HEK293 (cell line): ENCODE results near the gene GRK5.

Experiments used
- CTCF ChIA-PET: fragments of 350-600 bp; formaldehyde crosslinking; extraction: SDS; loops from one replicate; lab custom pipeline; 2021; ENCODE audit warnings: antibody characterized with exemption; lab: Yijun Ruan, JAX
- POLR2A ChIA-PET: fragments of 300-600 bp; formaldehyde crosslinking; extraction: SDS; loops from one replicate; lab custom pipeline; 2020; ENCODE audit warnings: antibody characterized with exemption, inconsistent platforms; lab: Yijun Ruan, JAX
- H3K27ac ChIP-seq: fragments of 200-500 bp; sonication (Bioruptor generic); 2 replicates; pipeline ENCODE4 v1.5.1; 2014; ENCODE audit warnings: low read depth, low read length, control low read depth, inconsistent platforms; ENCODE audit errors: extremely low read depth
- H3K36me3 ChIP-seq, 2 experiments: fragments of 200-500 bp in 1 of 2; sonication (Bioruptor generic) in 1 of 2; 1 replicate in 1 of 2; 2 replicates in 1 of 2; pipeline ENCODE4 v1.5.1; 2014 to 2017; ENCODE audit warnings: inconsistent platforms in 2 of 2, low read length in 2 of 2; ENCODE audit not compliant: control insufficient read depth in 2 of 2, insufficient read depth in 1 of 2
- H3K4me1 ChIP-seq: fragments of 200-500 bp; sonication (Bioruptor generic); 2 replicates; pipeline ENCODE4 v1.5.1; 2014; ENCODE audit warnings: mild to moderate bottlenecking, low read length, inconsistent platforms; ENCODE audit not compliant: control insufficient read depth, insufficient read depth
- H3K4me3 ChIP-seq: 2 replicates; pipeline ENCODE4 v1.5.1; 2011; ENCODE audit warnings: low read depth, mild to moderate bottlenecking, control low read depth, low read length, moderate library complexity
- H3K9me3 ChIP-seq: fragments of 200-500 bp; sonication (Bioruptor generic); 2 replicates; pipeline ENCODE4 v1.5.1; 2014; ENCODE audit warnings: low read depth, low read length, inconsistent platforms; ENCODE audit not compliant: control insufficient read depth, insufficient read depth
- OSR2 ChIP-seq: fragments of 450-650 bp; formaldehyde crosslinking; IDR thresholded peaks from 2 replicates; pipeline ENCODE4 v1.5.1; 2016; ENCODE audit warnings: missing biosample characterization, missing genetic modification characterization
- REPIN1 ChIP-seq: fragments of 450-650 bp; formaldehyde crosslinking; IDR thresholded peaks from 2 replicates; pipeline ENCODE4 v1.5.1; 2017; ENCODE audit warnings: missing biosample characterization, missing genetic modification characterization, low read depth
- SALL2 ChIP-seq: fragments of 450-650 bp; formaldehyde crosslinking; IDR thresholded peaks from 2 replicates; pipeline ENCODE4 v1.5.0; 2017; ENCODE audit warnings: missing biosample characterization, mild to moderate bottlenecking, missing genetic modification characterization, borderline replicate concordance
- ZNF157 ChIP-seq: fragments of 450-650 bp; formaldehyde crosslinking; IDR thresholded peaks from 2 replicates; pipeline ENCODE4 v1.5.1; 2016; ENCODE audit warnings: missing biosample characterization, missing genetic modification characterization
- ZNF19 ChIP-seq: fragments of 450-650 bp; formaldehyde crosslinking; IDR thresholded peaks from 2 replicates; pipeline ENCODE4; 2016; ENCODE audit warnings: missing biosample characterization, missing genetic modification characterization, low read depth
- ZNF239 ChIP-seq: fragments of 450-650 bp; formaldehyde crosslinking; IDR thresholded peaks from 2 replicates; pipeline ENCODE4 v1.5.1; 2016; ENCODE audit warnings: missing biosample characterization, missing genetic modification characterization
- ZNF292 ChIP-seq: fragments of 450-650 bp; formaldehyde crosslinking; IDR thresholded peaks from 2 replicates; pipeline ENCODE4 v1.5.1; 2016; ENCODE audit warnings: low read depth, missing biosample characterization, missing genetic modification characterization, borderline replicate concordance
- ZNF354C ChIP-seq: fragments of 450-650 bp; formaldehyde crosslinking; IDR thresholded peaks from 2 replicates; pipeline ENCODE4 v1.5.1; 2016; ENCODE audit warnings: missing biosample characterization, missing genetic modification characterization, low read depth, borderline replicate concordance
- ZNF404 ChIP-seq: fragments of 450-650 bp; formaldehyde crosslinking; IDR thresholded peaks from 2 replicates; pipeline ENCODE4 v1.5.1; 2017; ENCODE audit warnings: missing biosample characterization, missing genetic modification characterization
- ZNF423 ChIP-seq: fragments of 450-650 bp; formaldehyde crosslinking; IDR thresholded peaks from 2 replicates; pipeline ENCODE4 v1.5.1; 2016; ENCODE audit warnings: missing biosample characterization, missing genetic modification characterization
- ZNF473 ChIP-seq: fragments of 450-650 bp; formaldehyde crosslinking; IDR thresholded peaks from 2 replicates; pipeline ENCODE4 v1.5.1; 2017; ENCODE audit warnings: missing biosample characterization, missing genetic modification characterization
- ZNF610 ChIP-seq: fragments of 450-650 bp; formaldehyde crosslinking; IDR thresholded peaks from 2 replicates; pipeline ENCODE4 v1.5.1; 2016; ENCODE audit warnings: missing biosample characterization, missing genetic modification characterization, borderline replicate concordance
- ZNF626 ChIP-seq: fragments of 450-650 bp; sonication (Bioruptor Pico); formaldehyde crosslinking; IDR thresholded peaks from 2 replicates; pipeline ENCODE4 v1.5.1; 2018; ENCODE audit warnings: missing biosample characterization, missing genetic modification characterization, inconsistent platforms
- ZNF768 ChIP-seq: fragments of 450-650 bp; formaldehyde crosslinking; IDR thresholded peaks from 2 replicates; pipeline ENCODE4 v1.5.1; 2018; ENCODE audit warnings: missing biosample characterization, mild to moderate bottlenecking, missing genetic modification characterization
- ZXDB ChIP-seq: fragments of 450-650 bp; formaldehyde crosslinking; IDR thresholded peaks from 2 replicates; pipeline ENCODE4 v1.5.1; 2016; ENCODE audit warnings: missing biosample characterization, missing genetic modification characterization
- TF ChIP-seq, protein P1 (sequence below): fragments of 450-650 bp; formaldehyde crosslinking; IDR thresholded peaks from 2 replicates; pipeline ENCODE4 v1.5.0; 2017; ENCODE audit warnings: missing biosample characterization, missing genetic modification characterization, borderline replicate concordance
- TF ChIP-seq, protein P2 (sequence below): fragments of 450-650 bp; formaldehyde crosslinking; IDR thresholded peaks from 2 replicates; pipeline ENCODE4 v1.5.1; 2016; ENCODE audit warnings: missing biosample characterization, missing genetic modification characterization

GRK5 gene

GRCh38 chr10:119319161-119319919, 112.0 kb downstream of the GRK5 start (continued):
- TF ChIP-seq, protein P1, sequence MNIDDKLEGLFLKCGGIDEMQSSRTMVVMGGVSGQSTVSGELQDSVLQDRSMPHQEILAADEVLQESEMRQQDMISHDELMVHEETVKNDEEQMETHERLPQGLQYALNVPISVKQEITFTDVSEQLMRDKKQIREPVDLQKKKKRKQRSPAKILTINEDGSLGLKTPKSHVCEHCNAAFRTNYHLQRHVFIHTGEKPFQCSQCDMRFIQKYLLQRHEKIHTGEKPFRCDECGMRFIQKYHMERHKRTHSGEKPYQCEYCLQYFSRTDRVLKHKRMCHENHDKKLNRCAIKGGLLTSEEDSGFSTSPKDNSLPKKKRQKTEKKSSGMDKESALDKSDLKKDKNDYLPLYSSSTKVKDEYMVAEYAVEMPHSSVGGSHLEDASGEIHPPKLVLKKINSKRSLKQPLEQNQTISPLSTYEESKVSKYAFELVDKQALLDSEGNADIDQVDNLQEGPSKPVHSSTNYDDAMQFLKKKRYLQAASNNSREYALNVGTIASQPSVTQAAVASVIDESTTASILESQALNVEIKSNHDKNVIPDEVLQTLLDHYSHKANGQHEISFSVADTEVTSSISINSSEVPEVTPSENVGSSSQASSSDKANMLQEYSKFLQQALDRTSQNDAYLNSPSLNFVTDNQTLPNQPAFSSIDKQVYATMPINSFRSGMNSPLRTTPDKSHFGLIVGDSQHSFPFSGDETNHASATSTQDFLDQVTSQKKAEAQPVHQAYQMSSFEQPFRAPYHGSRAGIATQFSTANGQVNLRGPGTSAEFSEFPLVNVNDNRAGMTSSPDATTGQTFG (tag by site-specific recombination) = no peak
- TF ChIP-seq ZNF292 (tag by site-specific recombination) = no peak

DNA sequence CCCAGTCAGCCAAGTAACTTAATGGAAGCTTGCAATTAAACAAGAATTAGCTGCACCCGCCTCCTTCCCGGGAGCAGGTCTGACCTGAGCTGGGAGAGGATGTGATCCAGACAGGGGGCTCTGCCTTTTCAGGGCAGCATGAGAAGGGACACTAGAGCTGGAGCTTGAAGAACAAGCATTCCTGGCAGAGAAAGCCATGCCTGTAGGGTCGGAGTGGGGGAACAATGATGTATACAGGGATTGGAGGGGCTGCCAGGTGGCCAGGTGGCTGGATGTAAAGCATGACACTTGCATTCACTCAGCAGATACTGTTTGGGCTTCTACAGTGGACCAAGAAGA, 112.5 kb downstream of the GRK5 start:
- H3K27ac ChIP-seq = no peak overlapping the region
- CTCF ChIA-PET = no interaction called here
- no peaks in the 10 kb centered on the region for H3K9me3 ChIP-seq
- no peak overlapping the region for H3K4me3 ChIP-seq
- peaks cover 26% of the 10 kb centered on the region for H3K4me1 ChIP-seq
- TF ChIP-seq ZNF404 = no peak
- POLR2A ChIA-PET = no interaction called here
- H3K36me3 ChIP-seq = no peaks in the 10 kb centered on the region

- ChIA-PET POLR2A (no interaction called here), CTCF (interaction anchor here (0.6 to 1.2 kb wide), 3 partner anchors 16 to 97 kb away, joined by 4 read pairs; no protein-coding TSS in a partner anchor)
- Histone ChIP-seq H3K36me3 (no peaks in the 10 kb centered on the region), H3K4me3 (no peak overlapping the region), H3K4me1 (peaks cover 17% of the 10 kb centered on the region), H3K27ac (no peak overlapping the region), H3K9me3 (no peaks in the 10 kb centered on the region)
- TF ChIP-seq ZNF354C (tag by site-specific recombination) (no peak), ZNF473 (no peak), OSR2 (tag by site-specific recombination) (no peak), ZNF239 (tag by site-specific recombination) (no peak), ZNF610 (tag by site-specific recombination) (no peak), ZNF626 (no peak), SALL2 (no peak), ZNF19 (tag by site-specific recombination) (no peak), ZXDB (tag by site-specific recombination) (no peak), ZNF157 (no peak), ZNF423 (no peak), REPIN1 (tag by site-specific recombination) (no peak), ZNF768 (tag by site-specific recombination) (no peak)
- TF ChIP-seq, protein P2, sequence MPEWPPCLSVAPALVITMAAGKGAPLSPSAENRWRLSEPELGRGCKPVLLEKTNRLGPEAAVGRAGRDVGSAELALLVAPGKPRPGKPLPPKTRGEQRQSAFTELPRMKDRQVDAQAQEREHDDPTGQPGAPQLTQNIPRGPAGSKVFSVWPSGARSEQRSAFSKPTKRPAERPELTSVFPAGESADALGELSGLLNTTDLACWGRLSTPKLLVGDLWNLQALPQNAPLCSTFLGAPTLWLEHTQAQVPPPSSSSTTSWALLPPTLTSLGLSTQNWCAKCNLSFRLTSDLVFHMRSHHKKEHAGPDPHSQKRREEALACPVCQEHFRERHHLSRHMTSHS (tag by site-specific recombination) = no peak
Observed at GRCh38 chr10:119320981-119321380, 113.6 kb downstream of the GRK5 start.
